ENCODE measurements around the gene HES5. TPM values are rescaled to one million over a fixed set of nuclear protein-coding genes. Genes with fewer than 3 reads are reported as not detected.

HES5 gene
- total and polyA plus RNA-seq, 10 of the 15 experiments (the other 5 are each of a cell fraction or from before 2014, with no cell fraction given) = 0.12 to 0.15 TPM; not detected in 8

GRCh38 chr1:2526824-2527555 is 3.1 kb downstream of the HES5 start (continued):
- TF ChIP-seq SUPT20H (IDR thresholded peaks at IDR 0.05; ENCODE audit: borderline replicate concordance, control insufficient read depth, low read depth, low read length) = no peak
- TF ChIP-seq BCL11A (IDR thresholded peaks at IDR 0.05; ENCODE audit: low read depth, low read length) = 0 out of 2 replicates have a peak, but pooled peaks have one; percentile 2
- no peak for TF ChIP-seq POLR2AphosphoS5 (IDR thresholded peaks at IDR 0.05; ENCODE audit: low read length)
- TF ChIP-seq RBBP5 (conservative IDR thresholded peaks at IDR 0.05) = no peak
- TF ChIP-seq MAX (IDR thresholded peaks at IDR 0.05; ENCODE audit: low read depth, low read length) = no peak
- TF ChIP-seq NRF1 (conservative IDR thresholded peaks at IDR 0.05; ENCODE audit: low read depth, low read length) = no peak
- peak; percentile 53 for TF ChIP-seq EED (IDR thresholded peaks at IDR 0.05; ENCODE audit: low read depth)
- no peak for TF ChIP-seq FOS (IDR thresholded peaks at IDR 0.05; ENCODE audit: borderline replicate concordance, extremely low read depth, insufficient read length)
- TF ChIP-seq SMAD5 (IDR thresholded peaks at IDR 0.05; ENCODE audit: low read depth) = no peak
- TF ChIP-seq TAF1 (IDR thresholded peaks at IDR 0.05; ENCODE audit: borderline replicate concordance, low read depth, low read length) = no peak
- no peak for TF ChIP-seq BRCA1 (IDR thresholded peaks at IDR 0.05; ENCODE audit: low read depth, low read length)
- TF ChIP-seq FOXM1 (IDR thresholded peaks at IDR 0.05; ENCODE audit: low read depth, low read length) = no peak
- TF ChIP-seq PBX3 (IDR thresholded peaks at IDR 0.05; ENCODE audit: insufficient replicate concordance, low read depth, low read length) = no peak
- TF ChIP-seq NR2F1 (conservative IDR thresholded peaks at IDR 0.05) = no peak
- no peak for TF ChIP-seq STAT3 (IDR thresholded peaks at IDR 0.05; ENCODE audit: low read depth, low read length)
- TF ChIP-seq NFYA (IDR thresholded peaks at IDR 0.05; ENCODE audit: borderline replicate concordance, low read depth, low read length) = no peak
- no peak for TF ChIP-seq ZBTB4 (CRISPR knock-in tag; IDR thresholded peaks at IDR 0.05)
- no peak for TF ChIP-seq STAT1 (conservative IDR thresholded peaks at IDR 0.05)
- TF ChIP-seq ZNF384 (IDR thresholded peaks at IDR 0.05; ENCODE audit: borderline replicate concordance, low read depth, low read length) = no peak
- TF ChIP-seq PRDM15 (CRISPR knock-in tag; IDR thresholded peaks at IDR 0.05) = no peak
- no peak for TF ChIP-seq CHD4 (IDR thresholded peaks at IDR 0.05)
- no peak for TF ChIP-seq TCF7 (IDR thresholded peaks at IDR 0.05; ENCODE audit: borderline replicate concordance)
- peak; percentile 34; the same call in 1 of the 2 replicates for TF ChIP-seq IKZF1 (conservative IDR thresholded peaks at IDR 0.05)
